GM15510 (cell line): ENCODE results near the gene EPHA6.

Experiments
- POLR2A ChIP-seq: IDR thresholded peaks from 3 replicates; pipeline ENCODE4 v1.6.1; 2011; ENCODE audit warnings: borderline replicate concordance; ENCODE audit not compliant: insufficient read length; ENCODE audit errors: extremely low read depth

EPHA6 gene

DNA sequence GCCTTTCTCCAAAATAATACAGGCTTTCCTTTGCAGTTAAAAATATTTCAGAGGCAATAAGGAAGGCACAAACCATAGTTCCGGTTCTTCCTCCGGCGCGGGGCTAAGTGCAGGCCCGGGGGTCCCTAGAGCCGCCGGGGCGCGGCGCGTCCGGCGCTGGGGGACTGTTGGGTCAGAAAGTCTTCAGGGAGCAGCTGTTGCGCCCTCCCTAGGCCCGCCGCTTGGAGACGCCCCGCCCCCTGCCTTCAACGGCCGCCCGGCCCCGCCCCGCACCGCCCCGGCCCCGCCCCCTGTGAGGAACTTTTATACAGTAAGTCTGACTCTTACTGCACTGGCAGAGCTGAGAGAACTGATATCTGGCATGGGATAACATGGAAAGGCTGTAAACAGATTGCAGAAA, 667.0 kb downstream of the EPHA6 start:
- no peak for TF ChIP-seq POLR2A

DNA sequence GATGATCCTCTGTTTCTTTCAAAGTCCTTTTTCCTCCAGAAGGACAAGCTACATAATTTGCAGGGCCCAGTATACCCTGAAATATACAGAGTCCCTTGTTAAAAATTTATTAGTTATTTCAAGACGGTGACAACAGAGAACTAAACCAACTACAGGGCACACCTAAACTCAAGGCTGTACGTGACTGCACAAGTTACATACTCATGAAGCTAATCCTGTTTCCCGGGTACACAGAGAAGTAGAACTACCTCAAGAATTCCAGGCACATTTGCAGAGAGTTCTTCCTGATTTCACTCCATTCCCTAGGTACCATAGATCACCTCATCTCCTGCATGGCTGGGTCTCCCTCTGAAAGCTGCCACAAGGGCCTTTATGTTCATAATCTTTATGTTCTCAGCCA, 670.8 kb downstream of the EPHA6 start:
- TF ChIP-seq POLR2A: no peak

DNA sequence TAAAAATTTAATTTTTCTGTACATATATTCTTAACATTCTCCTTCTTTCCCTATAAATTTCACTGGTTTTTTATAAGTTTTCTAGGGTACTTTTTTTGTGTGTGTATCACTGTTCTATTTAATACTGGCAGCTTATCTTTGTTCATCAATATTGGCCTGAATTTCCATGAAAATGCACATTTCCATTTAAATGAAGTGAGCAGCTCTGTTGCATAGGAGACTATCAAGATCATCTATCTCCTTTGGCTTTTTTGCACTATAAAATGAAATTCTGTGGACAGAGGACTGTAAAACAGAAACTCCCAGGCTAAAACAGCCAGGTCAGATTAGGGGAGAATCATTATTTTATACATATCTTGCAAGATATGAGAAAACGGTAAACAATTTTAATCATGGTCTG, 673.2 kb downstream of the EPHA6 start:
- TF ChIP-seq POLR2A: no peak

DNA sequence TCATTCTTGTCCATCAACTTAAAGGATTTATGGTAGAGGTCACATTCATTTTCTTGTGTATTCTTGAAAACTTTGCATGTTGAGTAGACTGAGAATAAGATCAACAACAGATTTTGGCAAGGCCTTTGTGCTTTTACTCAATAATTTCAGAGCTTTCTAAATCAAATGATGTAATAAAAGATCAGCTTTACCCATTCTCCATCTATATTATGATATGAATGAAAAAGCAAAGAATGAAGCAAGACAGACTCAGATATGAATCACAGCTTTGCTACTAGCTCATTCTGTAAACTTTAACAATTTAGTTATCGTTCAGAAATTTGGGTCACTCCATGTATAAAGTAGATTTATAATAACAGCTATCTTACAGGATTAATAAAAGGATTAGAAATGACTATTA, 674.3 kb downstream of the EPHA6 start:
- TF ChIP-seq POLR2A: no peak

DNA sequence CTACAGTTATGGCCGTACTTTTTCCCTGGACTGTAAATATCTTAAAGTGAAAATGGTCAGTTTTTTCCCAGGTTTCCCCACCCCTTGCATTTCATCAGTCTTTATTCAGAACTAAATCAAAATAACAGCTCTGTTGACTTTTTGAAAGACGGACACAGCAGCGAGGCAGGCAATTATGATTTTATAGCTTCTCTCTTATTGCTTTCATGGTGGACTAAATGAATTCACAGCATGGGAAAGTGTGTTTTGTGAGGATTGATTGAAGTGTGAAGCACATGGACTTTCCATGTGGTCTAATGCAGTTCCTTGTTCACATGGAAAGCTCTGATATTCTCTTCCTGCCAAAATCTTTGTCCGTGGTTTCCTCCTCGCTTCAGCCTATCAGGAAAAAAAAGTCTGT, 681.5 kb downstream of the EPHA6 start:
- no peak for TF ChIP-seq POLR2A

DNA sequence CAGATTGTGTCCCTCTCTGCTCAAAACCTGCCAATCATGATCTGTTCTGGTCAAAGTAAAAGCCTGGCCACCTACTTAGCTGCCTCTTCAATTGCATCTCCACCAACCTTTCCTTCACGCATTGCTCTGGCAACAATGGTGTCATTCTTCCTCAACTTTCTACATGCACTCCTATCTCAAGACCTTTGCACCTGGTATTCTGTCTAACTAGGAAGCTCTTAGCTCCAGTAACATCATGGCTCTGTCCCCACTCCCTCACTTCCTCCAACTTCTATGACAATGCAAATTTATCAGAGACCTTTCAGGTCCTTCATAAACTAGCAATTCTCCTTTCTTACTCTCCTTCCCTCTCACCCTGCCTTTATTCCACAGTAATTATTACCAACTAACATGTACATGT, 682.7 kb downstream of the EPHA6 start:
- no peak for TF ChIP-seq POLR2A

DNA sequence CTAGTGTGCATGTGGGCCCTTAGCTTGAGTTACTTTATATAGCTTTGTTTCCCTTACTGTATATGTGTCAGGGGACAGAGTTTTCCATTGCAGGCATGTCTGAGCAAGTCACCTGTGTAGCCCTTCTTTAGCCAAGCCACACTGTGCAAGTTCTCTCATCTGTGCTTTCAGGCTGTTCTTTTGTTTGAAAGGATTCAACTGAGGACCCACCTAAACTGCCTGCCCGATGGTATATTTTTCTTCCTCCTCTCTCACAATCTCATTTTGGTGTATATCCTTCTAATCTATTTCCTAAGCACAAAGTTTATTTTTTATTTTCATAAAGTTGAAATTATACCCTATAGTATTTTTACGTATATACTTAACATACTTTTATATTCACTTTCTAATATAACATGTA, 690.1 kb downstream of the EPHA6 start:
- no peak for TF ChIP-seq POLR2A

DNA sequence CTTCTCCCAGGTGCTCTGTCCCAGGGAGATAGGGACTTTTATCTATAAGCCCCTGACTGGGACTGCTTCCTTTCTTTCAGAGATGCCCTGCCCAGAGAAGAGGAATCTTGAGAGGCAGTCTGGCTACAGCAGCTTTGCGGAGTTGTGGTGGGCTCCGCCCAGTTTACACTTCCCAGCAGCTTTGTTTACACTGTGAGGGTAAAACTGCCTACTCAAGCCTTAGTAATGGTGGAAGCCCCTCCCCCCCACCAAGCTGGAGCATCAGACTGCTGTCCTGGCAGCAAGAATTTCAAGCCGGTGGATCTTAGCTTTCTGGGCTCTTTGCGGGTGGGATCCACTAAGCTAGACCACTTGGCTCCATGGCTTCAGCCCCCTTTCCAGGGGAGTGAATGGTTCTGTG, 696.4 kb downstream of the EPHA6 start:
- TF ChIP-seq POLR2A: no peak

DNA sequence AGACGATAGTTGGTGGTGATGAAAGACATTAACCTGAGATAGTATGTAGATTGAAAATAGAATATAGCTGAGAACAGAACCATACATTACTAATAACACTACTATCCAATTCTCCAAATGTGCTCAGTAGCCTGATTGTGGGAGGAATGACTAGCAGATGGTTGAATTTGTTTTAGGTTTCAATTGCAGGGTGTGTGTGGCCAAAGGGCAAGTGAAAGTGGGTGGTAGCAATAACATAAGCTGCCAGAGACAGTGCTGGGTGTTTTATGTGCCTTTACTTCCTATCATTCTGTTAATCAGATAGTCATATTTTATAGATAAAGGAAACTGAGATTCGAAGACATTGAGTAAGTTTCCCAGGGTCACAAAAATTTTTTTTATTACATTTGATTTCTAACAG, 700.7 kb downstream of the EPHA6 start:
- TF ChIP-seq POLR2A: no peak

DNA sequence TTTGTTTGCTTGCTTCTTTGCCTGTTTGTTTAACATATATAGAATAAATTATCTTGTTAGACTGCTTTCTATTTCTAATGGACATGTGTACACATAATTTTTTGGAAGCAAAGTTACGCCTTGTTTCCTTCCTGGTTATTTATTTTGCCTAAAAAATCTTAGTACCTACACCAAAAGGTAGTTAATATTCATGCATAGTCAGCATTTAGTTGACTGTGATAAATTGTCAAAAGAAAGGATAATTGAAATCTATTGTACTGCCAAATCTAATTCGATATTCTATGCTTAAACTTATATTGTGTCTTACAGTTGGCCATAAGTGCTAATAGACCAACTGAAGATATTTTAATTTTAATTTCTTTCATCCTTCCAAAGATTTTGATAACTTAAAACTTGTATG, 716.3 kb downstream of the EPHA6 start:
- TF ChIP-seq POLR2A: no peak

DNA sequence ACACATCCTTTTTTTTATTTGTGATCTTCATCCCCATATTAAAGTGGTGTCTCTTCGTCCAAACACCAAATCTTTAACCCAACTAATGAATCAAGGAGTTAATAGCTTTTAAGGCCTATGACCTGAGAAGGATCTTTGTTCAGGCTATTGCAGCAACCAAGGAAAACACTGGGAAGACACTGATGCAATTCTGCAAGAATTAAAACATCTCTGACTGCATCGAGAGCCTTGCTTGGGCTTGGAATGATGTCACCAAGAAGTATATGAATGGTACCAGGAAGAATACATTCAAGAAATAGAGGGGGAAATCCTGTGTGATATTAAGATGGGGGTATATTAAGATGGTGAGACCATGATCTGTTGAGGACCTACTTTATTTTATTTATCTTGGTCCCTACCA, 736.0 kb downstream of the EPHA6 start:
- TF ChIP-seq POLR2A: no peak

DNA sequence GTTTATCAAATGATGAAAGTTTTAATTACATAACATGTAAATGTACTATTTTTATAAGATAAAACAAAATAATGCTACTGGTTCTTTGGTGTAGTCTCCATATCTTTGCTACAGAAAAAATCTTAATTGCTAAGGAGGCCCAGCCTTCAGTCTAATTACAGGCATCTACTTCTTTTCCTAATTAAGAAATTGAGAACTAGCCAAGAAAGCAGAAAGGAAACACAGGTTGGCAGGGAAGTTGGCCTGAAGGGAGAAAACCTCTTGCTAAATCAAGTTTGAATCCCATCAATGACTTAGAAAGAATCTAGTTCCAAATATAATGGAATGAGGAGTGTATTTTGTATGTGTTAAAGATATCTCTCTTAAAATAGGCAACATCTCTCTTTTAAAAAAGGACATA, 737.8 kb downstream of the EPHA6 start:
- no peak for TF ChIP-seq POLR2A

DNA sequence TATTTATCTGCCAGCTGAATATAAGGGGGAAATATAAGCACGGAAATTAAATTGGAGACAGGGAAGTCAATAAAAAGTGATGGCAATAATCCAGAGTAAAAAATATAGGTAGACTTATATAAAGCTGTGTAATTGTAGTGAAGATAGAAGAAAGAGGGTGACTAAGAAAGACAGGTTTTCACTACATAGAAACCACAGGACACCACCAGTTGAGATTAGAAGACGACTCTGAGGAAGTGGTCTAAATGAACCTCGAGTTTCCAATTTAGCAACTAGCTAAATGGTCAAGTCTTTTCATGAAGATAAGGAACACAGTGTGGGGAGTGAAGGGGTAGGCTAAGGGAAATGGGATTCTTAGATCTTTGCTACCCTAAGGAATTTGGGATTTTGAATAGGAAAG, 761.3 kb downstream of the EPHA6 start:
- TF ChIP-seq POLR2A: no peak

DNA sequence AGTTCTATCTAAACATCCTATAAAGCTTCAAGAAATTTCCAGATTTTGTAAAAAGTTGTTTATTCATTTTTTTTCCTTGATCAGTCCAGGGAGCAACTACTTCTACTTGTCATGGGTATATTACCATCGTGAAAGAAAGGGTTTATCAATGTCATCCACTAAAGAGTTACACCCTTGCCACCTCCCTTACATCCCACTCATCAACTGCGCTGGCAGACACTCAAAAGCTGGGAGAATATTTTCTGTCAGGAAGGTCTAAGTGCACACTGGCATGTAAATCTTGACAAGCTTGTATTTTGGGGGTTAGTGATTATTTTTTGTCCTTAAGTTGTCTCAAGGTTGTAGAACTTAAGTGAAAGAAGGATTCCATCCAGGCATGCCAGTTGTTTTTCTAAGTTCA, 761.8 kb downstream of the EPHA6 start:
- no peak for TF ChIP-seq POLR2A

DNA sequence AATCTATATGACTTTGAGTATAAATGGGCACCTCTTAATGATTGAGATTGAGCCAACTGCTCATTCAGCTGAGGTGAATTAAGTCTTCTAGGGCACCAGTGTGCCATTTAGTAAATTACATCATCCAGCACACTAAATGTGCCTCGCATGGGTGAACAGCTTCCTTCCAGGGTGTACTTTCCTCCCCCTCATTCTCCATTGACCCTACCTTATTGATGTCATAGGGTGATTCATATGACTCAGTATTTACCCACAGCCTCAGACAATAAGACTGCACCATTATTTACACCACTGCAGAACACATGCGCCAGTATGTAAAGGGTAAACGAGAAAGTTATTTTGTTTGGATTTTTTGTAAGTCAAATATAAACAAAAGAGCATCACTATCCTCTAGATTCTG, 765.0 kb downstream of the EPHA6 start:
- no peak for TF ChIP-seq POLR2A

DNA sequence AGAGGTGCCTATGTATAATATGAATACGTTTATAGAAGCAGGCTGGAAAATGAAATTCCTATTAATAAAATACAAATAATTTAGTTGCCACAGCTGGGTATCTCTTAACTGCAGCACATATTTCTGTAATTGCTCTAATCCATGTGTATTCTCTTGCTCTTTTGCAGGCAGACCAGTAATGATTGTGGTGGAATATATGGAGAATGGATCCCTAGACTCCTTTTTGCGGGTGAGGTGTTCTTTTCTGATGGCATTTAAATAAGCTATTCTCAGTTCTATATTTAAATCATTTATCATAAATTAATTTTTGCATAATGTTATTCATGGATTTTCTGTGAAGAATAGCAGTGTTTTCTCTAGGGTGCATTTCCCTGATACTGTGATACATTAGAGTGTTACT, 796.2 kb downstream of the EPHA6 start:
- TF ChIP-seq POLR2A: no peak

DNA sequence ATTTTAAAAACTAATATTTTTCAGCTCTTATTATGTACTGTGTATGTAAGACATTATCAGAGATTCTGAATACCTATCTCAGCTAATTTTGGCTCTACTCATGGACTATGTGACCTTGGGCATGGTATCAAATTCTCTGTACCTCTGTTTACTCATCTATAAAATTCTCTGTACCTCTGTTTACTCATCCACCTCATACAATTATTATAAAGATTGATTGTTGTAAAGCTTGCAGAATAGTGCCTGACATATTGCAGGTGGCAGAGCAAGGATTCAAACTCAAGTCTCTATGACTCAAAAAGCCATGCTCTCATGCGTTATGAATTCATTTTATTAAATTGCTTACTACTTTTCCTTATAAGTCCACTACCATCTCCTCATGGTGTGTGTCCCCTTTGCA, 798.2 kb downstream of the EPHA6 start:
- no peak for TF ChIP-seq POLR2A

DNA sequence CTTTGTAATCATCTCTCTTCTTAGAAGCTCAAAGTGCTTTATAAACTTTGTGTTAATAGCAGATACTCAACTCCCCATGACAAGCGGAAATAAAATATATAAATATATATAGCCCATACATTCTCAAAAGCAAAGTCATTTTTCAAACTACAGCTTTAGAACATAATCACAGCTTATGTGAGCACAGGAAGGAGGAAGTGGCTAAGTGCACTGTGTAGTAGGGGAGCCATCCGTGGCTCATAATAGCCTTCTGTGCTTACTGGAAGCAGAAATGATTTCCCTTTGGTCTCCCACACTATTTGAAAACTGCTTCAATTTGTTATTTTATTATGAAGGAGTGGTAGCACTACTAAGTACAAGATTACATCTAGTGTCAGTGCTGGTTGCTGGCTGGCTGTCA, 798.7 kb downstream of the EPHA6 start:
- no peak for TF ChIP-seq POLR2A

DNA sequence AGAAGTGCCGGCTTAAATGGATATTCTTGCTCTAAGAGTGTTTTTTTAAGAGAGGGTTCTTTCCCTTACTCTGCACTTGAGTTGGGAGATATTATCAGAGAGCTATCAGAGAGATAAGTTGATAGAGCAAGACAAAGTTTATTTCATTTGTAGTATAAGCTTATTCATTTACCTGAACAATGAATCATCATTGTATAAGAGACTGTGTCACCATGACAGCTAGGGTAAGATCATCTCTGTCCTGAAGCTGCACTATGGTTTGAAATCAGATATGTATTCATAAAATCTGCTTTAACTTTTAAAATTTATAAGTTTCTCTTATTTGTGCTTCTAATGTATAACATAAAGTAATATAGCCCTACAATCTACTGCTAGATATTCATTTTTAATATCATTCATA, 822.1 kb downstream of the EPHA6 start:
- no peak for TF ChIP-seq POLR2A

DNA sequence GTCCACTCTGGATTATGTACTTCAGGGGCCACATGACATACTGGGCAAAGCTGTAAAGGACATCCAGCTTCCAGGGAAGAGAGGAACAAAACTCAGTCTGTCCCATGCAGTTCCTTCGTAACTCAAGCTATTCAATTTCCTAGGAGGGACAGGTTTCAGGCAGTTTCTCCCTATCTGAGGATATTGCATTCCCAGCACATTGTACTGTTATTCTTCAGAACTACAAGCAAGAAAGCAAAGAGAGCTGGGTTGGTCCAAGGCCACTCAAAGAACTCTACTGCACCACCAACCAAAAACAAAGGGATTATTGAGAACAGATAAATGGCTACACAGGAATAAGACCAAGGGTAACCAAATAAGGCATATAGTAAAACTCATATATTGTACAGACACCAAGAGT, 832.5 kb downstream of the EPHA6 start:
- no peak for TF ChIP-seq POLR2A
